Anterior cingulate cortex (tissue), 58 donors: ENCODE results near the gene ARHGEF7.
"Not testable (repeated sequence)": the region's sequence is repeated elsewhere in the genome, so short reads cannot be mapped to it uniquely, and the experiment has no call there.

Experiments
- DNase-seq, 58 donors: peaks; one replicate each; lab custom pipeline; 2025; lab: John Stamatoyannopoulos, UW

ARHGEF7 gene

GRCh38 chr13:111243981-111244380 is 128.9 kb downstream of the ARHGEF7 start:
- no peak for DNase-seq

GRCh38 chr13:111245576-111246384 is 130.7 kb downstream of the ARHGEF7 start:
- DNase-seq: no peak

- DNase-seq: no peak
These were observed 132.4 kb downstream of the ARHGEF7 start for GRCh38 chr13:111247552-111247951.

GRCh38 chr13:111248822-111249221 is 133.7 kb downstream of the ARHGEF7 start:
- no peak for DNase-seq

- DNase-seq: no peak
These were observed 134.7 kb downstream of the ARHGEF7 start for GRCh38 chr13:111249637-111250360.

- no peak for DNase-seq
These were observed 136.7 kb downstream of the ARHGEF7 start for GRCh38 chr13:111251646-111252445.

- DNase-seq: no peak
These were observed 137.6 kb downstream of the ARHGEF7 start for GRCh38 chr13:111252446-111253364.

GRCh38 chr13:111253365-111253872 is 138.3 kb downstream of the ARHGEF7 start:
- no peak for DNase-seq

GRCh38 chr13:111255228-111255790 is 140.2 kb downstream of the ARHGEF7 start:
- no peak for DNase-seq

- DNase-seq: no peak
These were observed 141.3 kb downstream of the ARHGEF7 start for GRCh38 chr13:111256458-111256857.

GRCh38 chr13:111256946-111257345 is 141.8 kb downstream of the ARHGEF7 start:
- DNase-seq: no peak

GRCh38 chr13:111257899-111258298 is 142.8 kb downstream of the ARHGEF7 start:
- DNase-seq: not testable (repeated sequence)

- DNase-seq: no peak
These were observed 143.5 kb downstream of the ARHGEF7 start for GRCh38 chr13:111258637-111259036.

GRCh38 chr13:111259058-111259457 is 143.9 kb downstream of the ARHGEF7 start:
- DNase-seq: no peak

- no peak for DNase-seq
These were observed 146.2 kb downstream of the ARHGEF7 start for GRCh38 chr13:111261326-111261725.

- no peak for DNase-seq
These were observed 147.2 kb downstream of the ARHGEF7 start for GRCh38 chr13:111262281-111262680.

GRCh38 chr13:111262715-111263114 is 147.6 kb downstream of the ARHGEF7 start:
- no peak for DNase-seq

- DNase-seq: no peak
These were observed 148.5 kb downstream of the ARHGEF7 start for GRCh38 chr13:111263566-111263965.

GRCh38 chr13:111265006-111265700 is 150.0 kb downstream of the ARHGEF7 start:
- DNase-seq: no peak
